DND-41 (cell line): ENCODE results near the gene ATP2A2.

Source experiments
- EZH2 ChIP-seq: IDR thresholded peaks from 3 replicates; pipeline ENCODE4 v1.6.1; 2012; ENCODE audit warnings: borderline replicate concordance, low read depth, mild to moderate bottlenecking, moderate library complexity, low read length, inconsistent platforms; ENCODE audit not compliant: severe bottlenecking
- TF ChIP-seq, protein P1 (sequence below): IDR thresholded peaks from 2 replicates; pipeline ENCODE4 v1.5.1; 2012; ENCODE audit warnings: borderline replicate concordance, low read length, moderate library complexity, mild to moderate bottlenecking; ENCODE audit not compliant: poor library complexity, severe bottlenecking; ENCODE audit errors: extremely low read depth

DNA sequence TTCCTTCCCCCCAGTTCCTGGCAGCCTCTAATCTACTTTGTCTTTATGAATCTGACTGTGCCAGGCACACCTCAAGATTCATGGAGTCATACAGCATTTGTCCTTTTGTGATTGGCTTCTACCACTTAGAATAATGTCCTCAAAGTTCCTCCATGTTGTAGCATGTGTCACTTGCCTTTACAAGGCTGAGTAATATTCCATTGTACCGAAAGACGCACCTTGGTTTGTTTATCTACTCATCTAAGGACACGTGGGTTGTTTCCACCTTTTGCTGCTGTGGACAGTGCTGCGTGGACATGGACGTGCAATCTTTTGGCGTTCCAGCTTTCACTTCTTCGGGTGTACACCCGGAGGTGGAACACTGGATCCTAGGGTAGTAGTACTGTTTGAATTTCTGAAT is 88.9 kb downstream of the ATP2A2 start:
- TF ChIP-seq, protein P1, sequence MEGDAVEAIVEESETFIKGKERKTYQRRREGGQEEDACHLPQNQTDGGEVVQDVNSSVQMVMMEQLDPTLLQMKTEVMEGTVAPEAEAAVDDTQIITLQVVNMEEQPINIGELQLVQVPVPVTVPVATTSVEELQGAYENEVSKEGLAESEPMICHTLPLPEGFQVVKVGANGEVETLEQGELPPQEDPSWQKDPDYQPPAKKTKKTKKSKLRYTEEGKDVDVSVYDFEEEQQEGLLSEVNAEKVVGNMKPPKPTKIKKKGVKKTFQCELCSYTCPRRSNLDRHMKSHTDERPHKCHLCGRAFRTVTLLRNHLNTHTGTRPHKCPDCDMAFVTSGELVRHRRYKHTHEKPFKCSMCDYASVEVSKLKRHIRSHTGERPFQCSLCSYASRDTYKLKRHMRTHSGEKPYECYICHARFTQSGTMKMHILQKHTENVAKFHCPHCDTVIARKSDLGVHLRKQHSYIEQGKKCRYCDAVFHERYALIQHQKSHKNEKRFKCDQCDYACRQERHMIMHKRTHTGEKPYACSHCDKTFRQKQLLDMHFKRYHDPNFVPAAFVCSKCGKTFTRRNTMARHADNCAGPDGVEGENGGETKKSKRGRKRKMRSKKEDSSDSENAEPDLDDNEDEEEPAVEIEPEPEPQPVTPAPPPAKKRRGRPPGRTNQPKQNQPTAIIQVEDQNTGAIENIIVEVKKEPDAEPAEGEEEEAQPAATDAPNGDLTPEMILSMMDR = no peak
- no peak for TF ChIP-seq EZH2
